Upper lobe of left lung (tissue), 6 donors: ENCODE measurements around the gene TMEM129. TPM values are rescaled to one million over a fixed set of nuclear protein-coding genes. Genes with fewer than 3 reads are reported as not detected.

ENCODE experiments used
- ATAC-seq, 2 donors: fragments of 200-7000 bp; cut with Tn5 transposase; one replicate each; pipeline ENCODE4 v1.9.1; 2022; ENCODE audit warnings: mild to moderate bottlenecking in 2 of 2, moderate library complexity in 2 of 2; ENCODE audit not compliant: low FRiP score in 2 of 2
- DNase-seq, 2 donors: peaks; one replicate each; pipeline ENCODE4 v3.0.0-alpha.2; 2019 to 2020
- H3K27ac ChIP-seq, 4 donors: fragments of 200-600 bp; sonication (generic); one replicate each; pipeline ENCODE4 v1.5.1; 2016 to 2019
- H3K27me3 ChIP-seq, 4 donors: fragments of 200-600 bp; sonication (generic); one replicate each; pipeline ENCODE4 v1.5.1; 2017 to 2019
- H3K36me3 ChIP-seq, 4 donors: fragments of 200-600 bp; sonication (generic); one replicate each; pipeline ENCODE4 v1.5.1; 2016 to 2019
- H3K4me1 ChIP-seq, 4 donors: fragments of 200-600 bp; sonication (generic); one replicate each; pipeline ENCODE4 v1.5.1; 2018 to 2019
- H3K4me3 ChIP-seq, 4 donors: fragments of 200-600 bp; sonication (generic); one replicate each; pipeline ENCODE4 v1.5.1; 2017 to 2019; ENCODE audit warnings: mild to moderate bottlenecking in 2 of 4, moderate library complexity in 1 of 4
- H3K9me3 ChIP-seq, 4 donors: fragments of 200-600 bp; sonication (generic); one replicate each; pipeline ENCODE4 v1.5.1; 2018 to 2019
- EP300 ChIP-seq, 4 donors: sonication (generic); formaldehyde crosslinking; IDR thresholded peaks; one replicate each; pipeline ENCODE4 v1.5.1; 2017; ENCODE audit warnings: antibody characterized with exemption in 4 of 4, control low read depth in 2 of 4
- POLR2A ChIP-seq, 4 donors: fragments of 450-650 bp; IDR thresholded peaks; one replicate each; pipeline ENCODE4 v1.5.1; 2016 to 2017; ENCODE audit warnings: antibody characterized with exemption in 4 of 4, mild to moderate bottlenecking in 2 of 4
- POLR2AphosphoS5 ChIP-seq, 2 donors: sonication (generic); formaldehyde crosslinking; IDR thresholded peaks; one replicate each; pipeline ENCODE4 v1.5.1; 2017; ENCODE audit warnings: antibody characterized with exemption in 2 of 2
- WGBS, 2 donors: methylation state at CpG; one replicate each; pipeline ENCODE4 v1.1.5; 2017 to 2018; 5-methylcytosine and 5-hydroxymethylcytosine counted together
- small RNA-seq, 4 donors: library from RNA; depleted of rRNA; stranded (forward); fragments of <200 nt; gene quantifications; one replicate each; pipeline ENCODE3, GENCODE V24; 2016
- total RNA-seq, 6 donors: library from RNA; depleted of rRNA in 4 of 6; stranded (reverse); fragments of >200 nt in 4 of 6; gene quantifications; one replicate each; pipeline versions ENCODE4 v1.1.0 to v1.2.1, GENCODE V29; 2016 to 2021
- TF ChIP-seq, protein P1 (sequence below), 6 experiments: fragments of 450-650 bp in 4 of 6; fragments of 200-600 bp in 2 of 6; sonication (generic) in 2 of 6; IDR thresholded peaks; one replicate each; pipeline ENCODE4 v1.5.1; 2016 to 2019; ENCODE audit warnings: antibody characterized with exemption in 6 of 6
- donor health status: DM: no; HTN: no; CAD: no; lungs with moderate emphysema.
- donor health status: DM: no; HTN: yes; CAD: no; lungs with severe emphysema.

TMEM129 gene
- total RNA-seq, 6 donors from 2014 or later: 38.9 to 99.1 (median 49.6) TPM

GRCh38 chr4:1669270-1669669 is 51.9 kb downstream of the TMEM129 start:
- no peak overlapping the region for H3K27ac ChIP-seq
- DNase-seq (peak in 1 of 2 donors; percentile 70), ATAC-seq (peak in 1 of 2 donors; percentile 36)
- H3K36me3 ChIP-seq: no peaks in the 10 kb centered on the region
- no peaks in the 10 kb centered on the region for H3K9me3 ChIP-seq
- H3K4me3 ChIP-seq: no peak overlapping the region
- 96 to 97% methylated on average over 7 to 12 of the region's 12 CpGs for WGBS, 2 donors
- no peaks in the 10 kb centered on the region for H3K27me3 ChIP-seq
- TF ChIP-seq EP300 (IDR thresholded peaks at IDR 0.05): no peak
- no peak for TF ChIP-seq POLR2A (IDR thresholded peaks at IDR 0.05)
- TF ChIP-seq, protein P1, sequence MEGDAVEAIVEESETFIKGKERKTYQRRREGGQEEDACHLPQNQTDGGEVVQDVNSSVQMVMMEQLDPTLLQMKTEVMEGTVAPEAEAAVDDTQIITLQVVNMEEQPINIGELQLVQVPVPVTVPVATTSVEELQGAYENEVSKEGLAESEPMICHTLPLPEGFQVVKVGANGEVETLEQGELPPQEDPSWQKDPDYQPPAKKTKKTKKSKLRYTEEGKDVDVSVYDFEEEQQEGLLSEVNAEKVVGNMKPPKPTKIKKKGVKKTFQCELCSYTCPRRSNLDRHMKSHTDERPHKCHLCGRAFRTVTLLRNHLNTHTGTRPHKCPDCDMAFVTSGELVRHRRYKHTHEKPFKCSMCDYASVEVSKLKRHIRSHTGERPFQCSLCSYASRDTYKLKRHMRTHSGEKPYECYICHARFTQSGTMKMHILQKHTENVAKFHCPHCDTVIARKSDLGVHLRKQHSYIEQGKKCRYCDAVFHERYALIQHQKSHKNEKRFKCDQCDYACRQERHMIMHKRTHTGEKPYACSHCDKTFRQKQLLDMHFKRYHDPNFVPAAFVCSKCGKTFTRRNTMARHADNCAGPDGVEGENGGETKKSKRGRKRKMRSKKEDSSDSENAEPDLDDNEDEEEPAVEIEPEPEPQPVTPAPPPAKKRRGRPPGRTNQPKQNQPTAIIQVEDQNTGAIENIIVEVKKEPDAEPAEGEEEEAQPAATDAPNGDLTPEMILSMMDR (IDR thresholded peaks at IDR 0.05): no peak
- no peak for TF ChIP-seq POLR2AphosphoS5 (IDR thresholded peaks at IDR 0.05)
- no peaks in the 10 kb centered on the region for H3K4me1 ChIP-seq

GRCh38 chr4:1668488-1668840 is 52.7 kb downstream of the TMEM129 start:
- Histone ChIP-seq H3K27ac (no peak overlapping the region), H3K36me3 (no peaks in the 10 kb centered on the region), H3K9me3 (no peaks in the 10 kb centered on the region), H3K27me3 (no peaks in the 10 kb centered on the region), H3K4me1 (no peaks in the 10 kb centered on the region), H3K4me3 (no peak overlapping the region)
- WGBS, 2 donors: 85 to 89% methylated on average over 7 to 8 of the region's 8 CpGs
- DNase-seq: peak in 1 of 2 donors; percentile 64
- ATAC-seq: no peak
- TF ChIP-seq, protein P1 (IDR thresholded peaks at IDR 0.05): no peak
- TF ChIP-seq POLR2A (IDR thresholded peaks at IDR 0.05) (no peak), POLR2AphosphoS5 (IDR thresholded peaks at IDR 0.05) (no peak)

GRCh38 chr4:1667273-1667672 is 53.9 kb downstream of the TMEM129 start:
- H3K27me3 ChIP-seq: no peaks in the 10 kb centered on the region
- H3K4me3 ChIP-seq: no peak overlapping the region
- no peak for TF ChIP-seq POLR2A (IDR thresholded peaks at IDR 0.05)
- TF ChIP-seq POLR2AphosphoS5 (IDR thresholded peaks at IDR 0.05): no peak
- TF ChIP-seq, protein P1 (IDR thresholded peaks at IDR 0.05): no peak
- no peak for TF ChIP-seq EP300 (IDR thresholded peaks at IDR 0.05)
- H3K4me1 ChIP-seq: no peaks in the 10 kb centered on the region
- no peak for ATAC-seq
- H3K36me3 ChIP-seq: no peaks in the 10 kb centered on the region
- no peak overlapping the region for H3K27ac ChIP-seq
- WGBS, 2 donors: 91 to 92% methylated on average over 9 to 15 of the region's 15 CpGs
- no peaks in the 10 kb centered on the region for H3K9me3 ChIP-seq
- DNase-seq: peak in 1 of 2 donors; percentile 75

- 64 to 80% methylated on average over 11 to 12 of the region's 12 CpGs for WGBS, 2 donors
- Histone ChIP-seq H3K27ac (no peak overlapping the region), H3K4me1 (no peaks in the 10 kb centered on the region), H3K36me3 (no peaks in the 10 kb centered on the region), H3K4me3 (no peak overlapping the region), H3K9me3 (no peaks in the 10 kb centered on the region), H3K27me3 (no peaks in the 10 kb centered on the region)
- no peak for DNase-seq
- TF ChIP-seq EP300 (IDR thresholded peaks at IDR 0.05): no peak
- no peak for TF ChIP-seq POLR2AphosphoS5 (IDR thresholded peaks at IDR 0.05)
- TF ChIP-seq, protein P1 (IDR thresholded peaks at IDR 0.05): no peak
- TF ChIP-seq POLR2A (IDR thresholded peaks at IDR 0.05): no peak
- ATAC-seq: no peak
Measured at GRCh38 chr4:1666391-1666790, 54.7 kb downstream of the TMEM129 start.

Small RNA genes lying within 50 kb of the gene (small RNA-seq; reads per million reads assigned to genes)
- gene RF00019: 0 reads per million in 4 donors

Other genes with a start within 250 kb of the TMEM129 start
- 10 to 100 TPM in 1 of 6 donors, 1 to 10 TPM in 4, under 1 TPM in 1; 0.59 to 17.8 (median 2.5) TPM for gene FAM53A, start 37.0 kb downstream of the TMEM129 start, total RNA-seq
- 10 to 100 TPM; 33.0 to 51.1 (median 38.0) TPM for gene SLBP, start 9.0 kb downstream of the TMEM129 start, total RNA-seq
- gene TACC3, start 198 bp upstream of the TMEM129 start, total RNA-seq: 10 to 100 TPM in 5 of 6 donors, 1 to 10 TPM in 1; 8.9 to 47.4 (median 21.9) TPM
- 10 to 100 TPM; 18.5 to 92.2 (median 24.4) TPM for gene FGFR3, start 72.0 kb upstream of the TMEM129 start, total RNA-seq
- gene LETM1, start 134.8 kb upstream of the TMEM129 start, total RNA-seq: 10 to 100 TPM; 31.4 to 98.5 (median 47.8) TPM
- gene NSD2, start 150.1 kb upstream of the TMEM129 start, total RNA-seq: 100 to 1,000 TPM in 2 of 6 donors, 10 to 100 TPM in 4; 35.7 to 164 (median 53.1) TPM